ENCODE data around the gene HRC.
"Not testable (repeated sequence)": the region's sequence is repeated elsewhere in the genome, so short reads cannot be mapped to it uniquely, and the experiment has no call there.

HRC gene

DNA sequence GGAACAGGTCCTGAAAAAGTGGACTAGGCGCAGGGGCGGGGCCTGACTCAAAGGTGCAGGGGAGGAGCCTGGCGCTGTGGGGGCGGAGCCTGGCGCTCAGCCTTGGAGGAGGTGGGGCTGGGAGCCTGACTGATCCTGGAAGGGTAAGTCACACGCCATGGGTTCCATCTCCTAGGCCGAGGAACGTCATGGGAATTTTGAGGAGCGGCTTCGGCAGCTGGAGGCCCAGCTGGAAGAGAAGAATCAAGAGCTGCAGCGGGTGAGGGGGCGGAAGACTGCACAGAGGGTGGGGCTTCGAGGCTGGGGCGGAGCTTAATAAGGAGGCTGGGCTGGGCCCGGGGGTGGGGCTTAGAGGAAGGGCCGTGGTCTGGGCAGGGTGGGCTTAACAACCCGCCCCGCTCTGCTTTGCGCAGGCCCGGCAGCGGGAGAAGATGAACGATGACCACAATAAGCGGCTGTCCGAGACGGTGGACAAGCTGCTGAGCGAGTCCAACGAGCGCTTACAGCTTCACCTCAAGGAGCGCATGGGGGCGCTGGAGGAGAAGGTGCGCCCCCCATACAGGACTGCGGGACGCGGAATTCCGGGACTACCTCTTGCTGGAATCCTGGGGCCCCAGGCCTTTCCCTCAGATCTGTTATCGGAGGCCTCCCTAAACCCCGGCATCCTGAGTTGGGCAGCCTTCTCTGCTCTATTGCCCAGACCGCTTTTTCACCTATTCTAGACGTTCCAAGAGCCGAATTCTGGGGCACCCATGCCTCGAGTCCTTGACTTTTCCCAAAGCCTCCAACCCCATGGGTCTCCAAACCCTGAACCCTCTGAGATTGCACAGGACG is 21.4 kb downstream of the HRC start:
- no peak for FAIRE-seq

DNA sequence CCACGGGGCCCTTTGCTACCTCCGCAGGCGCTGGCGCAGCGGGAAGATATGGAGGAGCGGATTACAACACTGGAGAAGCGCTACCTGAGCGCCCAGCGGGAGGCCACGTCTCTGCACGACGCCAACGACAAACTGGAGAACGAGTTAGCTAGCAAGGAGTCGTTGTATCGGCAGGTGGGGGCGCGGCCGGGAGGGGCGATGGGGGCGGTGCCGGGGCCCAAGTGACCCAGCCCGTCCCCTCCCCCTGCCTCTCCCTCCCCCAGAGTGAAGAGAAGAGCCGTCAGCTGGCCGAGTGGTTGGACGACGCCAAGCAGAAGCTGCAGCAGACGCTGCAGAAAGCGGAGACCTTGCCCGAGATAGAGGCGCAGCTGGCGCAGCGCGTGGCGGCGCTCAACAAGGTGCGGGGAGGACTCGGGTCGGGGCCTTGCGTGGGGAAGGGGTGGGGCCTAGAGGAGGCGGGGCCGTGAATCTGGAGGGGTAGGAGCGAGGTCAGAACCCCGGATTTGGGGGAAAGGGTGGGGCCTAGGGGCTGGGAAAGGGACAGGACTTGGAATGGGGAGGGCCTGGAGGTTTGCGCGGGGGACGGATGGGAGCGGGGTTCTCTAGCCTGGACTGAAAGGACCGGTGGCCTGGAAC is 22.1 kb downstream of the HRC start:
- FAIRE-seq = no peak

DNA sequence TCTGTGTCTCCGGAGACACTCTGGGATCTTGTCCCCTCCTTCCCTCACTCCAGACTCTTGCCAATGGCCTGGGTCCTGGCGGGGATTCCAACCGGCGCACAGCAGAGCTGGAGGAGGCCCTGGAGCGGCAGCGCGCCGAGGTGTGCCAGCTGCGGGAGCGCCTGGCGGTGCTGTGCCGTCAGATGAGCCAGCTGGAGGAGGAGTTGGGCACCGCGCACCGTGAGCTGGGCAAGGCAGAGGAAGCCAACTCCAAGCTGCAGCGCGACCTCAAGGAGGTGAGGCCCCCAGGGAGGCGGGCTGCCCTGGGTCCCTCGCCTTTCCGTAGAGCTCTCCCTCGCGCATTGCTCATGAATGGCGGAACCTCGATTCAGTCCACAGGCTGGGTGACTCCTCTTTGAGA is 24.9 kb downstream of the HRC start:
- no peak for FAIRE-seq

DNA sequence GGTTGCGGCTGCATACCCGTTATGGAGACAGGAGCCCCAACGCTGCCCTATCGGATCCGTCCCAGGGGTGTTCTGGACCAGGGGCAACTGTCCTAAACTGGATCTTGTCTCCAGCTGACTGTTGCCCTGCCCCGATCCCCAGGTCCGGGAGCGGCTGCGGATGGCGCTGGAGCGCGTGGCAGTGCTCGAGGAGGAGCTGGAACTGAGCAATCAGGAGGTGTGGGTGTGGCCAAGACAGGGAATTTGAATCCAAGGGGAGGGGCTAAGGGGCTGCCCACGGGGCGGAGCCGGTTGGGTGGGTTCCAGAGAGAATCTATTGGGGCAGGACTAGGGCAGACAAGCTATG is 26.0 kb downstream of the HRC start:
- FAIRE-seq = no peak

DNA sequence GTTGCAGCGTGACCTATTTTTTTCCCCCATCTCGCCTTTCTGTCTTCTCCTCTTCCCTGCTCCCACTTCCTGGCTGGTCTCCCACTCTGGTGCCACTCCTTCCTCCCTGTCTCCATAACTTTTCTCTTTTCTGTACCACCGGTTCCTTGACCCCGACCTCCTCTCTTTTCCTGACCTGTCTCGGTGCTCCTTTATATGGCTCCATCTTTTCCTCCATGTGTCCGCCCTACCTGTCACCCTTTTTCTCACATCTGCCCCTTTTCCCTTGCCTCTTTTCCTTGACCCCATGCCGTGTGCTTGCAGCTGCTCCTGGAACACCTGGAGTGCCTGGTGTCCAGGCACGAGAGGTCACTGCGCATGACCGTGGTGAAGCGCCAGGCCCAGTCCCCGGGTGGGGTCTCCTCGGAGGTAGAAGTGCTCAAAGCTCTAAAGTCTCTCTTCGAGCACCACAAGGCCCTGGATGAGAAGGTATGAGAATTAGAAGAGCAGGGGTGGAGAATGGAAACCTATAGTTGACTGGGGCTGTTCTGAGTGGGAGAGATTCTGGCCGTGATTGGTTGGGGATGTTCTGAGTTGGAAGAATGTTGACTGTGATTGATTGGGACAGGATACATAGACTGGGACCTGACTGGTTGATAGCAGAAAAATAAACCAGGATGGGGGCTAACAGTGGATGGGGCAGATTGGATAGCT is 26.5 kb downstream of the HRC start:
- FAIRE-seq = no peak

DNA sequence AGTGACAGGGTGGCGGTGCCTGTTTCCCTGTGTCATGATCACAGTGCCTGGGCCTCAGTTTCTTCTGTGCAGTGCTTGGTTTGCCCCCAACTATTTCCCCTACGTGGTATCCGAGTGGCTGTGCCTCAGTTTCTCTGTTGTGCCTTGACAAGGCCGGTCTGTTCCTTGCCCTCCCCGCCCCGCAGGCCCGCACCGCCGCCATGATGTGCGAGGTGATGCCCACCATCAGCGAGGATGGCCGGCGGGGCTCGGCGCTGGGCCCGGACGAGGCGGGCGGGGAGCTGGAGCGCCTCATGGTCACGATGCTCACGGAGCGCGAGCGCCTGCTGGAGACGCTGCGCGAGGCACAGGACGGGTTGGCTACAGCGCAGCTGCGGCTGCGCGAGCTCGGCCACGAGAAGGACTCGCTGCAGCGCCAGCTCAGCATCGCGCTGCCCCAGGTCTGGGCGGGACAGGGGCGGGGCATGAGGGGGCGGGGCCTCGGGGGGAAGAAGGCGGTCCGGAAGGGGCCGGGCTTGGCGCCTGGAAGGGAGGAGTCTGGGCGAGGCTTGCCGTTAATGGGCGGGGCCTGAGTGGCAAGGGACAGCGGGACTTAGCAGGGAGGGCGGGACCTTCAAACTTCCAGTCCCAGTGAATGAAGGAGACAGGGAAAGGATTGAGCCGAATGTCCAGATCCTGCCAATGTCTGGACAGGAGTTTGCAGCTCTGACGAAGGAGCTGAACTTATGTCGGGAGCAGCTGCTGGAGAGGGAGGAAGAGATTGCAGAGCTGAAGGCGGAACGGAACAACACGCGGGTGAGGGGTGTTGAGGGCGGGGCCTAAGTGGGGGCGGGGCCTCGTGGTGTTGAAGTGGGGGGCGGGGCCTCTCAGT is 27.3 kb downstream of the HRC start:
- no peak for FAIRE-seq

DNA sequence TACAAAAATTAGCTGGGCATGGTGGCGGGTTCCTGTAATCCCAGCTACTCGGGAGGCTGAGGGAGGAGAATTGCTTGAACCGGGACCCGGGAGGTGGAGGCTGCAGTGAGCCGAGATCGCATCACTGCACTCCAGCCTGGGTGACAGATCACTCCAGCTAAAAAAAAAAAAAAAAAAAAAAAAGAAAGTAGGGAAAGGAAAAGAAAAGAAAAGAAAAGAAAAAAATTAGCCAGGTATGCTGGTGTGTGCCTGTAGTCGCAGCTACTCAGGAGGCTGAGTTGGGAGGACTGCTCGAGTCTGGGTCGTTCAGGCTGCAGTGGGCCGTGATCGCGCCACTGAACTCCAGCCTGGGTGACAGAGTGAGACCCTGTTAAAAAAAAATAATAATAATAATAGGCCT is 28.0 kb downstream of the HRC start:
- not testable (repeated sequence) for FAIRE-seq

DNA sequence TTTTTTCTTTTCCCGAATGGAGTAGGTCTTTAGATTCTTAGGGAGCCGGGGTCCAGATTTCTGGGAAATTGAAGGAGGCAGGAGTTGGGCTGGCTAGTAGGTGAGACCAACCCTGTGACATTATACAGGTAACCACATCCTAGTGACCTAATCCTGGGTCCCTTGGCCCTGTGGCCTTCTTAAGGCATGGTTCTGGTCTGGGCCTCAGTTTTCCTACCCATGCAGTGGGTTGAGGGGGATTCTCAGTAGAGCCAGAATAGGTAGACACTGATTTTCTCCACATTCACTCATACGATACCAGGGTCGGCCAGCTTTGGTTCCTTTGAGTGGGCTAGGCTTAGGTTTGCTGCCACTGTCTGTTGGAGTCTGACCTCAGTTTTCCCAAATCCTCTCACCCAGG is 28.6 kb downstream of the HRC start:
- no peak for FAIRE-seq

DNA sequence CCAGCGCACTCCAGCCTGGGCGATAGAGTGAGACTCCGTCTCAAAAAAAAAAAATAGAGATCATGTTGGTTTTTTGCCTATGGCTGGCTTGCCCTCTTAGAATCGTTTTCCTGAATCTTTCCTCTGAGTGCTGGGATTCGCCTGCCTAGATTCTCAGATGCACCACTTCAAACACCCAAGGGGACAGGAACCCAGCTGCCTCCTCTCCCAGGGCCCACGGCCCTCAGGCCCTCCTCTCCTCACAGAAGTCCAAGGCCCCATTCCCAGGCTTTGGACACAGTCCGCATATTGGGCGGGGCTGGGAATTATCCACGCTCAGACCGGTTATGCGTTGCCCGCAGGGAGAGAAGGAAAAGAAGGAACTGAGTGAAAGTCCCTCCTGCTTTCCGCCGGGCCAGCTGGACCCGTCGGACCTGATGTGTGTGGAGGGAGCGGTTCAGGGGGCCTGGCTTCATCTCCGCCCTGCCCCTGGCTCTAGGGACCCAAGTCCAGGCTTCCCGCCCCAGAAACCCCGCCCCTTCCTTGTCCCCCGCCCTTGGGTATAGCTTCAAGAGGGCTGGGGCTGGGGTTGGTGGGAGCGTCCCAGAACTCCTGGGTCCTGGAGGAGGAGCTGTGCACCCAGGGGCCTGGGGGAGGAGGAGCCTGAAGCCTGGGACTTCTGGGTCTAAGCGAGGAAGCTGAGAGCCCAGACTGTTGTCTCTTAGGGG is 30.0 kb downstream of the HRC start:
- FAIRE-seq = no peak

DNA sequence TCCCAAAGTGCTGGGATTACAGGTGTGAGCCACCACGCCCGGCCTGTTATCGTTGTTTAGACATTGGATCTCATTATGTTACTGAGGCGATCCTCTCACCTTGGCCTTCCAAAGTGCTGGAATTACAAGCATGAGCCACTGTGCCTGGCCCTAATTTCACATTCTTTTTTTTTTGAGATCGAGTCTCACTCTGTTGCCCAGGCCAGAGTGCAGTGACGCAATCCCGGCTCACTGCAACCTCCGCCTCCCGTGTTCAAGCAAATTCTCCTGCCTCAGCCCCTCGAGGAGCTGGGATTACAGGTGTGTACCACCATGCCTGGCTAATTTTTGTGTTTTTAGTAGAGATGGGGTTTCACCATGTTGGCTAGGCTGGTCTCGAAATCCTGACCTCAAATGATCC is 31.9 kb downstream of the HRC start:
- FAIRE-seq = not testable (repeated sequence)

DNA sequence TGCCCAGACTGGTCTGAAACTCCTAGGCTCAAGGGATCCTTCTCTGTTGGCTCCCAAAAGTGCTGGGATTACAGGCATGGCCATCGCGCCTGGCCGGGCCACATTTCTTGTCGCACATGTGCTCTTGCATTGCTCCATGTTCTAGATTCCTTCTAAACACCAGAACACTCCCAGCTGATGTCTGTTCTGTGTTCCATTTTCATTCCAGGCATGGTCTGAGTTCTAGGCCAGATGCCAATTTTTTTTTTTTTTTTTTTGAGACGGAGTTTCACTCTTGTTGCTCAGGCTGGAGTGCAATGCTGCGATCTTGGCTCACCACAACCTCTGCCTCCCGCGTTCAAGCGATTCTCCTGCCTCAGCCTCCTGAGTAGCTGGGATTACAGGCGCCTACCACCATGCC is 33.4 kb downstream of the HRC start:
- FAIRE-seq = not testable (repeated sequence)

DNA sequence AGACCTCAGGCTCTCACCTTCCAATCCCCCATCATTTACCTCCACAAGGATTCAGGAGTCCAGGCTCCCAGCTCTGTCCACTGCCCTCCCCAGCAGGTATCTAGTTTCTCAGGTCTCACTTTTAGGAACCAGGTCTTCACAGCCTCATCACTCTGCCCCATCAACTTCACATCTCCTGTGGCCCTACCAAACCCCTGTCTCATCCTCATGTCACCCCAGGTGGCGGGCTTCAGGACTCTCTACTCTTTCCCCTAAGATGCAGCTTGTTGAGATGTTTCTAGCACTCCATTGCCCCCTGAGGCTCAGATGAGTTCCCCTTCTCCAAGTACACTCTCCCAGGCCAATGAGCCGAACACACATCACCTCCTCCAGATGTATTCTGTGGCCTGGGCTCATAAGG is 34.3 kb downstream of the HRC start:
- FAIRE-seq = no peak

DNA sequence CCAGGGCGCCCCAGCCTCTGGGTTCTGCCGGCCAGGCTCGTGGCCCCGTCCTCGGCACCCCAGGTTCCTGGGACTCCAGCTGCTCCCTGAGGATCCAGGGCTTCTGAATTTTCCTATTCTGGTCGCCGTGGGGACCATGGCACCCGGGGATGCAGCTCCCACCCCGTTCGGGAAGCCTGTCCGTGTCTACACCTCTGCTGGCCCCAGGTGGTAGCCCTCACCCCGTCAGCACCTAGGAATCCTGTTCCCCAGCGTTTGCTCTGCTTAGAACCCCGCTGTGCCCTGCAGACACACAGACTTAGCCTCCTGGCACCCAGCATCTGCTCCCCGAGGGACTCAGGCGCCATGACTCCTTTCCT is 34.9 kb downstream of the HRC start:
- FAIRE-seq = no peak

DNA sequence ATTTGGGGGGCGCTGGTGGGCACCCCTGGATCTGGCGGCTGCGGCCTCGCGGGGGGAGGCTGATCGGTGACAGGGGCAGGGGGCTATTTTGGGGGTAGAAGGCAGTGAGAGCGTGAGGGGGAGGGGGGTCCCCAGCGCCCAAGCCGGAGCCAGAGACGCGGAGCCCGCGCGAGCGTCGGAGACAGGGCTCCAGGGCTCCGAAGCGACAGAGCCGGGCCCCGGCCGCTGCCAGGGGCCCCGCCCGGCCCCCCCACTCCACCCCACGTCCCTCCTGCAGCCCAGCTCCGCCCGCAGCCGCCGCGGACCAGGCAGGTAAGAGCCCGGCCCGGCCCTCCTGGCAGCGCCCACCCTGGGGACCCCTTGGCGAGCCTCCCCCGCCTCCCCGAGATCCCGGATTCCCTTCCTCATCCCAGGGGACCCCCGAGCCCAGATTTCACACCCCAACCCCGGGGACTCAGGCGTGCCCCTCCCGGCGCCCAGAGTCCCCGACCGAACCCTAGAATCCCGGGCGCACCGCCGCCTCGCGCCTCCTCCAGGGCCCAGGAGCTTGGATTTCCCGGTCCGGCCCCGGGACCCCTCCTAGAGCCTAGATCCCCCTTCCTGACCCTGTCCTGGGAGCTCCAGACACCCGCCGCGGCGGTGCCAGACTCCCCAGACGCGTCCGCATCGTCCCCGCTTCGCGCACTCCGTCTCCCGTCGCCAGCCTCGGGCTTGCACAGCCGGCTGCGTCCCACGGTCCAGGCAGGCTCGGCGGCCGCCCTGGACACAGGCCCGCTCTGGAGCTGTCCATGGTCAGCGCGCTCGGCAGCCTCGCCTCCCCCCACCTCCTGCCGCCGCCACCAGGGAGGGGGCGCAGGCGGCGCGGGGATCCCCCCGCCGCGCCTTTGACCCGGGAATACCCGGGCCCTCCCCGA is 35.5 kb downstream of the HRC start, which contains the start of gene PPFIA3:
TSS of gene PPFIA3 (plus strand) at position 134 of the 914 bp plus-strand sequence. CDS start 8,330 bp downstream, outside the sequence.
- FAIRE-seq = no peak

DNA sequence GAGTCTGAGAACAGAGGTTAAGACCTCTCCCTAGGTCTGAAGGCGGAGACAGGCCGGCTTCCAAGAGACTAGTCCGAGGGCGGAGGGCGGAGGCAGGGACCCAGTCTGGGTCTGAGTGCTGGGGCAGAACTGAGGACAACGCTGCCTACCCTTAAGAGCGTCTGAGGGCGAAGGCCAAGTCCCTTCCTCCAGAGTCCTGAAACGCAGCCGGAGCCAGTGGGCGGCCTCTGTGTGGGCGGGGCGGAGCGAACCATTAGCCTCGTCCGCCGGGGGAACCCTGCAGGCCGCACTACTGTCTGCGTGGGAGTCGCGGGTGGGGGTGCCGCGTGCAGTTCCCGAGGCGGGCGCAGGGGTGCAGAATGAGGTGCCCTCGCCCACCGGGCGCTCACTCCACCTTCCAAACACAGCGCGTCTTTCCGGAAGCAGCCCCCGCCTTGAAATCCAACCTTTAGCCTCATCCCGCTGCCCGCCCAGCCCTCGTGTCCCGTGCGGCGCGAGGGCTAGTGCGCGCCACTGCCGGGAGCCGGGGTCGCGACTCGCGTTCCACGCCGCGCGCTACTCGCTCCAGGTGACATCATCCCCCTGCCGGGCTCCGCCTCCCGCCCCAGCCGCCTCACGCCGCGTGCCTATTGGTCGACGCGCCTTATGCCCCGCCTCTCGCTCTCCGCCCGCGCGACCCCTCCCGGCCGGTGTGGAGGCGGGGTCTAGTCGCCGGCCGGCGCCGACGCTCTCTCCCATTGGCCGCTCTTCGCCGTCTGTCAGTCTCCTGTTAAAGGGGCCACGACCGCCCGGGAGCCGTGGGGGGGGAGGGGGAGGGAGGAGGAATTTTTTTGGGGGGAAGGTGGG is 36.4 kb downstream of the HRC start, which contains the start of gene C19orf73:
TSS of gene C19orf73 (minus strand) at position 579 of the 846 bp plus-strand sequence. CDS start at position 458, 121 bp downstream.
- FAIRE-seq = no peak

DNA sequence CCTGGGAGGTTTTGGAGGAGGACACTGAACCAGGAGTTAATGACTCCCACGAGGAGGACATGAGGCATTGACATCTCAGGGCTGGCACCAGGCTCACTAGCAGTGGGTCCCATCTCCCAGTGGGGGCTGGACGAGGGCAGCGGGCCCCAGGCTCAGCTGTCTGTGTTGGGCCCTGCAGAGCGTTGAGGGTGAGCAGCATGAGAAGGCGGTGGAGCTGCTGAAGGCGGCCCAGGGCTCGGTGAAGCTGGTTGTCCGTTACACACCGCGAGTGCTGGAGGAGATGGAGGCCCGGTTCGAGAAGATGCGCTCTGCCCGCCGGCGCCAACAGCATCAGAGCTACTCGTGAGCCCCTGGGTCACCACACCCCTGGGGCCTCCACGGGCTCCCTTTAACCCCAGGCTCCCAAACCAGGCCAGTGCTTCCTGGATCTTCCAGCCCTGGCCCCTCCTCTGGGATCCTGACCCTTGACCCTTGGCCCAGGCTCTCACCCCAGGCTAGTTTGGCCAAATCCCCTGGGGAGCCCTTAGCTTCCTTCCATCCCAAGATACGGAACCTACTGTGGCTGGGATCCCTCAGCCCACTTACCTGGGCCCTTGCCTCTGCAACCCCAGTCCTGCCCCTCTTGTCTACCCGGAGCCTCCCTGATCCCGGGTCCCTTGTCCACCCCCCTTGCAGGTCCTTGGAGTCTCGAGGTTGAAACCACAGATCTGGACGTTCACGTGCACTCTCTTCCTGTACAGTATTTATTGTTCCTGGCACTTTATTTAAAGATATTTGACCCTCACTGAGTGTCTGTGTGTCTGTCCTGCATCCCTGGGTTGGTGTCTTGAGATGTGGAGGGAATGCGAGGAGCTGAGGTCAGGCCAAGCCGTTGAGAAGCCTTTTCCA is 37.3 kb downstream of the HRC start:
- no peak for FAIRE-seq

DNA sequence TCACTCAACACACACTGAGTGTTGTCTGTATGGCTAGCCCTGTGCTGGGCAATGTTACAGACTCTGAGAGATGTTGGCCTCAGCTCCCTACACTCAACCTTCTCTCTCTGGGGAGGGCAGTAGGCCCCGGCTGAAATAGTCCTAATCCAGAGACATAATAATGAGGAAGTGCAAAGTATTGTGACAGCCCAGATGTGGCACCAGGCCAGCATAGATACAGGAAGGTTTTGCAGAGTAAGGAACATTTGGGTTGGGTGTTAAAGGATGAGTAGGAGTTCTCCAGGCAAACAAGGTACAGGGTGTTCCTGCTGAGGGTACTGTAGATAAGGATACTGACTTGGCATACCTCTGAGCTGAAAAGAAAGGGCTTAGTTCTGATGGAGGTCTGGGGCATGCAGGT is 38.7 kb downstream of the HRC start:
- no peak for FAIRE-seq

DNA sequence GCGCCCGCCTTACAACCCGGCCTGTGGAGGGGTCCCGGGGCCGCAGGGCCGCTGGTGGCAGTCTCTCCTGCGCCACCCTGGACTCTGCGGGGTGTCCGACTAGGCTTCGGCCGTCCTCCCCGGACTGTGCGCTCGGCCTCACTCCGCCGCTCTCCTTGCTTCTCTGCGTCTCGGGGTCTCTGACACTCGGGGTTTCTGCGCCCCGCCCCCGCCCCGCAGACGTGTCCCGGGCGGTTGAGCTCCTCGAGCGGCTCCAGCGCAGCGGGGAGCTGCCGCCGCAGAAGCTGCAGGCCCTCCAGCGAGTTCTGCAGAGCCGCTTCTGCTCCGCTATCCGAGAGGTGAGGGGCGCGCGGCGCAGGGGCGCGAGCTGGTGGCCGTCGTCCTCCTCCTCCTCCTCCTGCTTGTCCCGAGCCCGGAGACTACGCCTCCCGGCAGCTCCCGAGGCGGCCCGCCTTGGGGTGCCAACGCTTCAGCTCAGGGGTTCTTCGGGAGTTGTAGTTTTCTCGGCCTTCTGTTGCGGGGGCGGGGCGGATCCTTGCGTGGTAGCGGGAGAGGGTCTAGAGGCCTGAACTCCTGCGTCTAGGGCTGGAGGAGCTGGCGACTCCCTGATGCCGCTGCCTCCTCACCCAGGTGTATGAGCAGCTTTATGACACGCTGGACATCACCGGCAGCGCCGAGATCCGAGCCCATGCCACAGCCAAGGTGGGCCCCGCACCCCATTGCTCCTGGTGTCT is 40.4 kb downstream of the HRC start:
- FAIRE-seq = no peak

Data from colon (tissue), 2 donors.